OCI-LY3 (cell line): Measurements from ENCODE around the gene MEPE.

Experiments used
- CTCF ChIP-seq: fragments of 200-600, 300-600 bp; sonication (generic); IDR thresholded peaks from 2 replicates; pipeline ENCODE4 v1.5.1; 2014; ENCODE audit warnings: antibody characterized with exemption, low read length, low read depth
- EZH2phosphoT487 ChIP-seq: fragments of 200-600 bp; shearing (Covaris generic); IDR thresholded peaks from 2 replicates; pipeline ENCODE4 v1.6.1; 2018; ENCODE audit warnings: antibody characterized with exemption, mixed run types, low read depth

GRCh38 chr4:87849612-87850011 is 16.8 kb downstream of the MEPE start:
- no peak for TF ChIP-seq CTCF
- TF ChIP-seq EZH2phosphoT487, result no peak
